Jurkat, Clone E6-1 (cell line): ENCODE data around the gene CRHR2.

Experiments
- DNase-seq: peaks from one replicate; pipeline ENCODE4 v3.0.0-alpha.2; 2011; ENCODE audit warnings: low read depth, low spot score
- H3K4me3 ChIP-seq: 2 replicates; pipeline ENCODE4 v1.5.1; 2011; ENCODE audit warnings: mild to moderate bottlenecking, low read length, control low read depth, moderate library complexity

Gene CRHR2

GRCh38 chr7:30659312-30659711 lies 22.9 kb downstream of the CRHR2 start:
- no peak for DNase-seq
- H3K4me3 ChIP-seq = no peak overlapping the region

- DNase-seq = no peak
- H3K4me3 ChIP-seq = no peak overlapping the region
Measured at GRCh38 chr7:30658479-30659074, 23.7 kb downstream of the CRHR2 start.

GRCh38 chr7:30657131-30657530 lies 25.1 kb downstream of the CRHR2 start:
- no peak for DNase-seq
- H3K4me3 ChIP-seq = no peak overlapping the region

- no peak overlapping the region for H3K4me3 ChIP-seq
- no peak for DNase-seq
Measured at GRCh38 chr7:30656006-30656957, 26.0 kb downstream of the CRHR2 start.

GRCh38 chr7:30655096-30655970 lies 26.9 kb downstream of the CRHR2 start:
- no peak for DNase-seq
- H3K4me3 ChIP-seq = no peak overlapping the region

GRCh38 chr7:30654296-30655090 lies 27.8 kb downstream of the CRHR2 start:
- no peak for DNase-seq
- no peak overlapping the region for H3K4me3 ChIP-seq

- no peak overlapping the region for H3K4me3 ChIP-seq
- DNase-seq = no peak
Measured at GRCh38 chr7:30652698-30653641, 29.3 kb downstream of the CRHR2 start.

GRCh38 chr7:30652132-30652531 lies 30.1 kb downstream of the CRHR2 start:
- no peak overlapping the region for H3K4me3 ChIP-seq
- DNase-seq = no peak

- no peak for DNase-seq
Measured at GRCh38 chr7:30650421-30650808, 31.8 kb downstream of the CRHR2 start.

GRCh38 chr7:30649717-30650420 lies 32.4 kb downstream of the CRHR2 start:
- H3K4me3 ChIP-seq = no peak overlapping the region
- DNase-seq = no peak

More at GRCh38 chr7:30650421-30650808, 31.8 kb downstream of the CRHR2 start:
- H3K4me3 ChIP-seq = no peak overlapping the region

GRCh38 chr7:30648744-30649540 lies 33.3 kb downstream of the CRHR2 start:
- no peak for DNase-seq
- H3K4me3 ChIP-seq = no peak overlapping the region

- no peak overlapping the region for H3K4me3 ChIP-seq
- no peak for DNase-seq
Measured at GRCh38 chr7:30647589-30648364, 34.5 kb downstream of the CRHR2 start.

GRCh38 chr7:30646154-30646553 lies 36.1 kb downstream of the CRHR2 start:
- no peak for DNase-seq
- H3K4me3 ChIP-seq = no peak overlapping the region

- DNase-seq = no peak
- no peak overlapping the region for H3K4me3 ChIP-seq
Measured at GRCh38 chr7:30645661-30646060, 36.6 kb downstream of the CRHR2 start.

- DNase-seq = no peak
- no peak overlapping the region for H3K4me3 ChIP-seq
Measured at GRCh38 chr7:30644286-30644955, 37.8 kb downstream of the CRHR2 start.
